Measurements from ENCODE around the gene PEDS1. TPM values are rescaled to one million over a fixed set of nuclear protein-coding genes. Genes with fewer than 3 reads are reported as not detected.
A peak's percentile ranks its signal among the peaks of the same experiment; 100 is the strongest.

Gene PEDS1
- total and polyA plus RNA-seq, 2 of the 13 experiments (the other 11 are each of a cell fraction or from before 2014, with no cell fraction given) = 30.5 to 93.9 TPM

- 0 out of 2 replicates have a peak, but pooled peaks have one; percentile 64 for TF ChIP-seq ZXDC (CRISPR knock-in tag; IDR thresholded peaks at IDR 0.05)
- no peak for TF ChIP-seq SIX4 (CRISPR knock-in tag; IDR thresholded peaks at IDR 0.05)
- peak; percentile 93 for TF ChIP-seq ZNF281 (CRISPR knock-in tag; IDR thresholded peaks at IDR 0.05; ENCODE audit: borderline replicate concordance)
- peak; percentile 27; the same call in 1 of the 2 replicates for TF ChIP-seq ZC3H4 (CRISPR knock-in tag; IDR thresholded peaks at IDR 0.05; ENCODE audit: borderline replicate concordance)
- peak; percentile 82; the same call in 1 of the 2 replicates for TF ChIP-seq ZNF572 (CRISPR knock-in tag; IDR thresholded peaks at IDR 0.05)
- TF ChIP-seq SMAD9 (CRISPR knock-in tag; IDR thresholded peaks at IDR 0.05) = no peak
- TF ChIP-seq ZNF790 (CRISPR knock-in tag; IDR thresholded peaks at IDR 0.05; ENCODE audit: borderline replicate concordance) = peak; percentile 88
- 0 out of 2 replicates have a peak, but pooled peaks have one; percentile 69 for TF ChIP-seq ZBTB7A (CRISPR knock-in tag; IDR thresholded peaks at IDR 0.05)
- TF ChIP-seq MED1 (CRISPR knock-in tag; IDR thresholded peaks at IDR 0.05) = peak; percentile 38; the same call in 1 of the 2 replicates
- no peak for TF ChIP-seq CEBPZ (IDR thresholded peaks at IDR 0.05; ENCODE audit: low read length)
- TF ChIP-seq FOXK1 (CRISPR knock-in tag; IDR thresholded peaks at IDR 0.05; ENCODE audit: borderline replicate concordance, low read depth) = peak; percentile 28; the same call in 1 of the 2 replicates
- TF ChIP-seq POLR2A (IDR thresholded peaks at IDR 0.05; ENCODE audit: insufficient read depth in 1 of 2, low read depth in 2 of 2, low read length in 2 of 2) = peak in 1 of 2 experiments; percentile 64; a peak in 2 of 4 replicates
- no peak for TF ChIP-seq ZNF292 (CRISPR knock-in tag; IDR thresholded peaks at IDR 0.05; ENCODE audit: borderline replicate concordance, low read depth)
- peak; percentile 47 for TF ChIP-seq TBX2 (CRISPR knock-in tag; IDR thresholded peaks at IDR 0.05; ENCODE audit: borderline replicate concordance)
- peak; percentile 45; the same call in 1 of the 2 replicates for TF ChIP-seq HOXA5 (CRISPR knock-in tag; IDR thresholded peaks at IDR 0.05)
- no peak; the same call in 1 of the 2 replicates for TF ChIP-seq YEATS4 (CRISPR knock-in tag; IDR thresholded peaks at IDR 0.05; ENCODE audit: borderline replicate concordance)
- TF ChIP-seq CBFB (CRISPR knock-in tag; IDR thresholded peaks at IDR 0.05) = peak; percentile 45; the same call in 1 of the 2 replicates
Observed at GRCh38 chr20:50193199-50193835, 39.8 kb upstream of the PEDS1 start (continued).

Data from HepG2 (cell line).